ENCODE measurements around the gene KRT86.
"Not testable (repeated sequence)": the region's sequence is repeated elsewhere in the genome, so short reads cannot be mapped to it uniquely, and the experiment has no call there.

Gene KRT86

GRCh38 chr12:52296572-52297215 lies 22.2 kb downstream of the KRT86 start:
- DNase-seq: no peak

GRCh38 chr12:52298677-52299190 lies 24.3 kb downstream of the KRT86 start:
- DNase-seq: no peak

GRCh38 chr12:52300796-52301691 lies 26.6 kb downstream of the KRT86 start:
- DNase-seq: no peak

GRCh38 chr12:52301721-52302120 lies 27.3 kb downstream of the KRT86 start:
- DNase-seq: not testable (repeated sequence)

- DNase-seq: not testable (repeated sequence)
Measured at GRCh38 chr12:52302242-52302914, 27.9 kb downstream of the KRT86 start.

GRCh38 chr12:52304941-52305411 lies 30.5 kb downstream of the KRT86 start:
- not testable (repeated sequence) for DNase-seq

GRCh38 chr12:52305921-52306705 lies 31.7 kb downstream of the KRT86 start:
- no peak for DNase-seq

GRCh38 chr12:52306731-52307130 lies 32.3 kb downstream of the KRT86 start:
- no peak for DNase-seq

- peak; percentile 33 for DNase-seq
Measured at GRCh38 chr12:52307836-52308805, 33.7 kb downstream of the KRT86 start.

GRCh38 chr12:52308806-52309425 lies 34.5 kb downstream of the KRT86 start:
- no peak for DNase-seq

GRCh38 chr12:52310622-52311284 lies 36.3 kb downstream of the KRT86 start:
- no peak for DNase-seq

GRCh38 chr12:52311285-52311648 lies 36.8 kb downstream of the KRT86 start:
- no peak for DNase-seq

- no peak for DNase-seq
Measured at GRCh38 chr12:52312086-52312485, 37.6 kb downstream of the KRT86 start.

GRCh38 chr12:52313461-52313860 lies 39.0 kb downstream of the KRT86 start:
- no peak for DNase-seq

GRCh38 chr12:52313926-52314325 lies 39.5 kb downstream of the KRT86 start:
- DNase-seq: no peak

- no peak for DNase-seq
Measured at GRCh38 chr12:52314511-52314910, 40.1 kb downstream of the KRT86 start.

GRCh38 chr12:52315721-52316120 lies 41.3 kb downstream of the KRT86 start:
- DNase-seq: not testable (repeated sequence)

GRCh38 chr12:52316290-52316689 lies 41.8 kb downstream of the KRT86 start:
- DNase-seq: no peak

GRCh38 chr12:52316701-52317100 lies 42.3 kb downstream of the KRT86 start:
- DNase-seq: no peak

- no peak for DNase-seq
Measured at GRCh38 chr12:52317468-52318052, 43.1 kb downstream of the KRT86 start.
